ENCODE results near the gene FOXN1.

Gene FOXN1

DNA sequence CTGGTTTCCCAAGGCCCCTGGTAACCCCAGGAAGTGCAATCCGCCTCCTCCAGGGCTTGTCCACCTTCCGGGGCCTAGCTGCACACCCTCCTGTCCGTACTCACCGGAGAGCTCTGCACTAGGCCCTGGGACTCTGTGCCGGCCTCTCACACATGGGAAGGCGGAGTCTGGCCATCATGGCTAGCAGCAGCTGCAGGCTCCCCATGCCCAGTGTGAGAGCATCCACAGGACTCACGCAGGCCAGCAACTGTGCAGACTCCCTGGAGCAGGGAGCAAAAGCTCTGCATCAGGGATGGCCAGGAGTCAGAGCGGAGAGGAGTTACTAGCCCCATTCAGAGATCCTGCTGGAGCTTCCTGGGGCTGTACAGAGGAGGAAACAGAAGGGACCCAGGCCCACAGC is 20.2 kb downstream of the FOXN1 start:
- no peak for DNase-seq (ENCODE audit: low spot score)

DNA sequence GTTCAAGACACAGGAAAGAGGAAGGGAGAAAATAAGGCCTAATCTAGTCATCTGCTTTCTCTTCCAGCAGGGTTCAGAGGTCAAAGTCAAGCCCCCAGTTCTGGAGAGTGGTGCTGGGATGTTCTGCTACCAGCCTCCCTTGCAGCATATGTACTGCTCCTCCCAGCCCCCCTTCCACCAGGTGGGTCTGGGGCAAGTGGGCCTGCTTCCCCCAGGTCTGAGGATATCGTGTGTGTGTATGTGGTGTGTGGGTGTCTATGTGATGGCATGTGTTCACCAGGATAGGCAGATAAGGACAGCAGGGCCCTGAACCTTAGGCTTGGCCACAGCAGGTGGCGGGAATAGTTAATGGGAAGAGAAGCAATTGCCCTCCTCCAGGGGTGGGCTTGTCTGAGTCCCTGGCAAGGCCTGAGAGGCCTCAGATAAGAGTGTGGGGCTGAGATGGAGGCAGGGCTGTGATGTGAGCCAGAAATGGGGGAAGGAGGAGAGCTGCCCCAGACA is 21.1 kb downstream of the FOXN1 start:
- DNase-seq (ENCODE audit: low spot score), result no peak

DNA sequence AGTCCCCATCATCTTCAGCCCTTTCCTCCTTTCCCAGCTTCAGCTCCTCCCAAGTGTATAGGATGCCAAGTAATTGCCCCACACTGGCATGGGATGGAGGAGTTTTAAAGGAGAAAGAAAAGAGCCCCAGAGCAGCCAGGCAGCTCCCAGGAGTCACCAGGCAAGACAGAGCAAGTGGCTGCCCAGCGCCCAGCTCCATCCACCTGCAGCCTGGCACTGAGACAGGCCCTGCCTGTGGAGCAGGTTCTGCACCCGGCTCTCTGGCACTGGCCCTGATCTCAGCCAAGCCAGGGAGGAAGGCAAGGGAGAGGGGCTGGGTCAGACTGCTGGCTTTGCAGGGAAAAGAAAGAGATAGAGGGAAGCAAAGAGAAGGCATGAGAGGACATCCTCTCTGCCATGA is 21.7 kb downstream of the FOXN1 start:
- no peak for DNase-seq (ENCODE audit: low spot score)

DNA sequence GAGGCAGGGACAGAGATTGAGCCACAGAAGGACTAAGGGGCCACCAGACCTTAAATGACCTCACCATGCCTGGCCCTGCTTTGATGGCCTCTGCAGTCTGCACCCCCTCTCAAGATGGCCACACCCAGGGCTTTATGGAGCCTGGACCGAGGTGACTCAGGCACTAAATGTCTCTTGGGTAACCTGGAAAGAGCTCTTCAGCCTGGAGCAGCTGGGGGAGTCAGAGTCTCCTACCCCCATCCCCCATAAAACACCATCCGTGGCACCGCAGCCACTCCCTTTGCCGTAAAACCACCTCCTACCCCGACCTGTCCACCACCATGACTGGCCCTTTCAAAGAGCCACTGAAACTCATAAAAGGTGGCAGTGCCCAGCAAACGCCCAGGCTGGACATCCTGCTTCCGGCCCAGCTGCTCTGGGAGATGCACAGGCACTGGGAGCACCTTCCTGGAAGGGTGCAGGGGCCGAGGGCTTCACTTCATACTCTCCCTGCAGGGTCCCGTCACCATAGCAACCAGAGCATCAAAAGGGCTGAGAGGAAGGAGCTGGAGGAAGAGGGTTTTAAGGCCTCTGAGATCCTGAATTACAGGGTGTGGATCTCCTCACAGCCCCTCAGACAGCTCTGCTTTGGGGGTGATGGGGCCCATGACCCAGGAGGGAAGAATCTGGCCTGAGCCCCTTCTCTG is 22.3 kb downstream of the FOXN1 start:
- no peak for DNase-seq (ENCODE audit: low spot score)

DNA sequence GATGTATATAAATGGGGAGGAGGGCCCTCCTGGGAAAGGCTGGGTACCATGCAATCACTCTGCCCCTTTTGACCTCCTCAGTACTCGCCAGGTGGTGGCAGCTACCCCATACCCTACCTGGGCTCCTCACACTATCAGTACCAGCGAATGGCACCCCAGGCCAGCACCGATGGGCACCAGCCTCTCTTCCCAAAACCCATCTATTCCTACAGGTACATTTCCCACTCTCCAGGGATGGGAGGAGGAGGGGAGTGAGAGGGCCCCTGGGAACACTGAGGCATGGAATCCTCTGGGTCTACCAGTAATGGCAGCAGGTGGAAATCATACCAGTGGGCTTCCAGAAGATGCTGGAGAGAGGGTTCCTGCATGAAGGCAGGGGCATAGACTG is 22.9 kb downstream of the FOXN1 start:
- DNase-seq (ENCODE audit: low spot score), result no peak

DNA sequence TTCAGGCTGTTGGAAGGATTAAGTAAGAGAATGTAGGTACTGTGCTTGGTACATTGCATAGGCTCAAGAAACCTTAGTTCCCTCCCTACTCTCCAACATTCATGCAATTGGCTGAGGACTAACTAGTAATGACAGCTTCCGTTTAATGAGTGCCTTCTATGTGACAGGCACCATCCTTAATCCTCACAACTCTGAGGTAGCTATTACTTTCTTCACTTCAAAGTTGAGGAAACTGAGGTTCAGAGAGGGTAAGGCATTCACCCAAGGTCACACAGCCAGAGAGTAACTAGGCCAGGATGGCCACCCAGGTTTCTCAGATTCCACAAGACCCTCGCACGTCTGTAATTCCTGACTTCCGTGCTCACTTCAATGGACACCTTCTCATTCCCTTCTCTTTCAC is 24.1 kb downstream of the FOXN1 start:
- no peak for DNase-seq (ENCODE audit: low spot score)

DNA sequence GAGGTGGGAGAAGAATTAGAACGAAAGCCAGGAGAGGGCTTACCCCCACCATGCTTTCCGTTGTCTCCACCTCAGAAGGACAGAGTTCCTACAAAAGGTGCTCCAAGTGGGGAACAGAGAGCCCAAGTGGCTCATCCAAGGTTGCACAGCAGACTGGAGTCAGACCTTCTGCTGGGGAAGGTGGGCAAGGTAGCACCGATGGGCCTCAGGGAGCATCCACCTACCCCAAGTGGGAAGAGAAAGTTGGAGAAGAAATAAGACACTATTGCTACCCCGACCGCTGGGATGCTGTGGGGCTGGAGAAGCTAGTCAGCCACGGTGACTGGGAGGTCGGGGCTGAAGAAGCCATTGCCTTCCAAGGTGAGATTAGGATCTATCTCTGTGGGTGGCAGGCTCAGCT is 24.8 kb downstream of the FOXN1 start:
- no peak for DNase-seq (ENCODE audit: low spot score)

DNA sequence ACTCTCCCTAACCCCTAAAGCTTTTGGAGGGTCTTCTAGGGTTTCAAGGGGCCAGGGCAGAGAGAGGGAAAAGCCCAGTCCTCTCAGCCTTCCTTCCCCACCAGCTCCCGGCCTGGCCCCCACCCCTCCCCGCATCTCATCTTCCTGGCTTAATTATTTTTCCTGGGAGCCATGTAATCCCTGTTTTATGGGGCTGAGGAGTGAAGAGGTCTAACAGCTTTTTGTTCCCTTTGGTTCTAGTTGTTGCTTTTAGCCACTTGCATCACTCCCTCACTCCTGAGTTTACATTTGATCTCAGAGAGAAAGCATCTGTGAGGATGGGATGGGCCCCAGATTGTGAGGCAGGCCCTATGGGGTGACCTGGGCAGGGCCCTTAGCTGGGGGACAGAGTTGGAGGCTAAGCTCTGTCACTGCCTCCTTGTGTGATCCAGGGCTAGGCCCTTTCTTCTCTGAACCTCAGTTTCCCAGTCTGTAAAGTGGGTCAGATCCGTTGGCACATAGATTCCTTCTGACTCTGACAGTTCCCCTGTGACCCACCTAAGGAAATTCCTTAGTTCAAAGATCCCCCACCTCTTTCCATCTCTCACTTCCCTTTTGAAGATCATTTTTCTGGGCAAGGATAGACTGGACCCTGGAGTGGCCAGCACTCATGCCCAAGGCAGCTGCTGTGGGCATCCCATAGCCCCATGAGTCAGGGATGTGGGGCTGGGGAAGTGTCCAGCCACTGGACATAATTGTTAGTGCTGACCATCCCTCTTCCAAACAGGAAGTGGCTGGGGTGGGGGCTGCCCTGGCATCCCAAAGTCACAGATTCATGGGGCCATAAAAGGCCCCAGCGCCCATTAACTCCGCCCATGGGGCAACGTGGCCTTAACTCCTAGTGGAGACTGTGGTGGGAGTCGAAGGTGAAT is 26.2 kb downstream of the FOXN1 start:
- DNase-seq (ENCODE audit: low spot score), result no peak

DNA sequence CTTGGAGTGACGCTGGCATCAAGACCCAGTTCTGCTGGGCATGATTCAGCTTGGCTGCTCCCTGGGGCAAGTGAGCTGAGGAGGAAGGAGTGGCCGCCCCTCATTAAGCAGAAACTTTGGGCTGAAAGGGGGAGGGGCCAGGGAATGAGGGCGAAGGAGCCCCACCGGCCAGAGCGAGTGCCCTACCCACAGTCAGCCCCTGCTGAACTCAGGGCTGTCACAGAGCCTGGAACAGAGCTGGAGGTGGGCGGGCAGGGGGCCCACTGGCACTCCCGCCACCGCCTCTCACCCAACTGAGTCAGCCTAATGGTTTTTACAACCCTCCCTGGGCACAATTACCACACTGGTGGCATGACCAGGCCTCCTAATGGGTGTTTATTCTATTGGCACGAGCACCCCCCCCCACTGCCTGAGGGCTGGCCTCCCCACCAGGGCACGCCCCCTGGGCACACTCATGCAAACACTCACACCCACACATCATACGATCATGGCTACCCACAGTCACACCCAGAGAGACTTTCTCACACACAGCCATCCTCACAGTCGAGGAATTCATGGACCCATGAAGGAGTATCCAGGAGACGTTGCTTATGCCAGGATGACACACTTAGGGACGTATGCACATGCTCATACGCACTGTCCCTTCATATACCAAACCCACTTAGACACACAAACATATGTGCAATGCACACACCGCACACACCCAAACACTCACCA is 27.1 kb downstream of the FOXN1 start:
- DNase-seq (ENCODE audit: low spot score), result no peak

DNA sequence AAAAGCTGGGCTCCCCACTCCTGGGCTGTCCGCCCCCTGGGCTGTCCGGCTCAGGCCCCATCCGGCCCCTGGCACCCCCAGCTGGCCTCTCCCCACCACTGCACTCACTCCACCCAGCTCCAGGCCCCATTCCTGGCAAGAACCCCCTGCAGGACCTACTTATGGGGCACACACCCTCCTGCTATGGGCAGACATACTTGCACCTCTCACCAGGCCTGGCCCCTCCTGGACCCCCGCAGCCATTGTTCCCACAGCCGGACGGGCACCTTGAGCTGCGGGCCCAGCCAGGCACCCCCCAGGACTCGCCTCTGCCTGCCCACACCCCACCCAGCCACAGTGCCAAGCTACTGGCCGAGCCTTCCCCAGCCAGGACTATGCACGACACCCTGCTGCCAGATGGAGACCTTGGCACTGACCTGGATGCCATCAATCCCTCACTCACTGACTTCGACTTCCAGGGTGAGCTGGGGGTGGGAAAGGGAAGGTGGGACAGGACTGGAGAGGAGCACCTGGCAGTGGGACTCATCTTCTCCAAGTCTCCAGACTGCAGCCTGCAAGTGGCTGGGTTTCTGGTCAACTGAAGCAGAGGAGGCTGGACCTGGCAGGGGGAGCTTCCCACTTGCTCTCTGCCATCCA is 28.7 kb downstream of the FOXN1 start:
- DNase-seq (ENCODE audit: low spot score), result no peak

DNA sequence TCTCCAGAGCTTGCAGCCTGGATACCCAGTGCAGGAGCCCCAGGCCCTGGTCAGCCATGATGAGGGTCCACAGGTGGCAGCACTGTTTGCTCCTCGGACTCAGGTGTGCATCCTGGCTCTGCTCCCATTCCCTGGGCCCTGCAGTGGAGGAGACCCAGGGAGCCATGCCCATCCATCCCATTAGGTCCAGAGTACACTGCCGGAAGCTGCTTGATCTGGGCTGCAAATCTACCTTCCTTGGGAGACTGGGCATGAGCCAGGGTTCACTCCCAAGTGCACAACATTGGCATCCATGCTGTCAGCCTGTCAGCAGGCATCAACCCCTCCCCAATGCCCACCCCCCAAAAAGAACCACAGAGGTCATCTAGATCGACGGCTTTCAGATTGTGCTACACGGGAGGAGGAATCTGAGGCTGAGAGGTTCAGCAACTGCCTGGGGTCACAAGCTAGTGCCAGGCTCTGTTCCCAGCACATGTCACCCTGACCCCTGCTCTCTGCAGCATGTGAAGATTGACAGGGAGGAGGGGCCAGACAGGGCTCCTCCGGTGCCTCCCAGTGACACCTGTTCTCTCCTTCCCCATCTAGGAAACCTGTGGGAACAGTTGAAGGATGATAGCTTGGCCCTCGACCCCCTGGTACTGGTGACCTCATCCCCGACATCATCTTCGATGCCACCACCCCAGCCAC is 30.5 kb downstream of the FOXN1 start:
- DNase-seq (ENCODE audit: low spot score), result no peak

DNA sequence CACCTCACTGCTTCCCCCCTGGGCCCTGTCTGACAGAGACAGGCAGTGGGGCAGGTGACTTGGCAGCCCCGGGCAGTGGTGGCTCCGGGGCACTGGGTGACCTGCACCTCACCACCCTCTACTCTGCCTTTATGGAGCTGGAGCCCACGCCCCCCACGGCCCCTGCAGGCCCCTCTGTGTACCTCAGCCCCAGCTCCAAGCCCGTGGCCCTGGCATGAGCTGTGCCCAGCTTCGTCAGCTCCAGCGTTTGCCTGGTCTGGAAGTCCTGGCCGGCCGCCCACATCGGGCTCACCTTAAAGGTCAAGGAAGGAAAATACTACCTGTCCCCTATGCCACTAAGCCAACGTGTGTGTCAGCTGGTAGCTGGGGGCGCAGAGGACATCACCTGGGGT is 31.1 kb downstream of the FOXN1 start:
- DNase-seq (ENCODE audit: low spot score), result no peak

DNA sequence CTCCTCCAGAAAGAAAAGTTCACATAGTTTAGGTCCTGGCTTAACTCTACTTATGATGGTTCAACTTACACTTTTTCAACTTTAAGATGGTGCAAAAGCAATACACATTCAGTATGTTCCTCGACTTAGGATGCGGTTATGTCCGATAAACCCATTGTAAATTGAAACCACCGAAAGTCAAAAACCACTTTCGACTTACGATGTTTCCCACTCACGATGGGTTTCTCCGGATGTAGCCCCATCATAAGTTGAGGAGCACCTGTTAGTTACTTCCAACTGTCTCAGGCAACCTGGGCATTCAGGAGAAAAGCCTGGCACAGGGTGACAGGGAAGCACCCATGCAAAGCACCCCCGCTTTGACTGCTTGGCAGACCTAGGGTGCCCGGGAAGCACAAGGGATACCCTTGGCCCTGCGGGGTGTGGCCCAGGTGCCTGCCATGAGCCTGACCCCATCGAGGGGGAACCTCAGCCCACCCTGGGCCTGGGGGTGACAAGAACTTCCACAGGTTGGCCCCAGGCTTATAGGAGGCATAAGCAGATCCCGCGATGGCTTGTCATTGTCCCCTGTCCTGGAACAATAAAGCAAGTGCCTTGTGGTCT is 32.2 kb downstream of the FOXN1 start:
- DNase-seq (ENCODE audit: low spot score), result no peak

DNA sequence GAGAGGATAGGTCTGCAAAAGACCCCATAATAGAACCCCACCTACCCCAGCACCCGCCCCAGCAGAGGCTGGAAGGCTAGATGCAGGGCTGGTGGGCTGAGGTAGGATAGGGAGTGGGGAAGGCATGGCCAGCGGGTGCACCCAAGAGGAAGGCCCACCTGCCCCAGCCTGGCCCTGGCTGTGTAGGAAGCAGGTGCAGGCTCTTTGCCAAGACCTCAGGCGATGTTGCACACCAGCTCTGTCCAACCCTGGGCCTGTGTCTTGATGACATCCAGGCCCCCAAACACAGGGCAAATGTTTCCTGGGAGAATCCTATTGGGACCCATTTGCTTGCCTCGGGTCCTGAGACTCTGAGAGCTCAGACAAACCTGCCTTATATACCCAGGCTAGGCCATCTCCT is 34.1 kb downstream of the FOXN1 start:
- DNase-seq (ENCODE audit: low spot score), result no peak

DNA sequence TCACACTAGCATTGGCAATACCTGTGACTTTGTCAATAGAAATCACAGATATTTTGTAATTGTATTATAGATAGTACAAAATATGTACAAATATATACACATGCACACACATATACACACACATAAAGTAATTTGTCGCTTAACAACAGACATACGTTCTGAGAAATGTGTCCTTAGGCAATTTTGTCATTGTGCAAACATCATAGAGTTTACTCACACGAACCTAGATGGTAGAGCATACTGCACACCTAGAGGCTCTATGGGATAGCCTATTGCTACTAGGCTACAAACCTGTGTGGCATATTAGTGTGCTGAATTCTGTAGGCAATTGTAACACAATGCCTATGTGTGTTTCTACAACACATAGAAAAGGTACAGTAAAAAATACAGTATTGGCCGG is 35.3 kb downstream of the FOXN1 start:
- DNase-seq (ENCODE audit: low spot score), result no peak

DNA sequence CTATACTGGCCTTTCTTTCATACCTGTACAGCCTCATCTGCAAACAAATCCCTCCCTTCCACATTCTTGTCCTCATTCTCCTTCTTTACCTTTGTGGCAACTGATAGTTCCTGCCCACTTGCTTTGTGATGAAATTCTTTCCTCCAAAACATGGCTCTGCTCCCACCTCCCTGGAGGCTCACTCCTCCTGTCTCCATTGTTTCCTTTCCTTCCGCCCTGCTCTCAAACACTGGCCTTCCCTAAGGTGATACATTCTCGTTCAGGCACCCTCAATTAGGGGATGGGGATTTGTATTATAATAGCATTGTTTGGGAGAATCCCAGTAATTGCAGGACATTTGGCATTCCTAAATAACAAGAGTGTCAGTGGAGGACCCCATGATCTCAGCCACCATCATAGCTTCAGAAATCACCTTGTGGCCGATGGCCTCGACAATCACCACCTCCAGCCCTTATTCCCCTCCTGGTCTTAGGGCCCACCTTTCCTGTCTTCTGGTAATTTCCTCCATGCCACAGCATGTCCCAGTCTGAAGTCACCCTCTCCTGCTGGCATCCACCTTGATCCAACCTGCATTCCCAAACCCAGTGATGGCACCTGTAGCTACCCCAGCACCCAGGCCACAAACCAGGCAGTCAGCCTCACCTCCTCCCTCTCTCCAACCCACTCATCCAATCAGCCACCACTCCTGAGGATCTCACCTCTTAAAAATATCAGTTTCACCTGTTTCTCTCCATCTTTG is 38.4 kb downstream of the FOXN1 start:
- no peak for DNase-seq (ENCODE audit: low spot score)

DNA sequence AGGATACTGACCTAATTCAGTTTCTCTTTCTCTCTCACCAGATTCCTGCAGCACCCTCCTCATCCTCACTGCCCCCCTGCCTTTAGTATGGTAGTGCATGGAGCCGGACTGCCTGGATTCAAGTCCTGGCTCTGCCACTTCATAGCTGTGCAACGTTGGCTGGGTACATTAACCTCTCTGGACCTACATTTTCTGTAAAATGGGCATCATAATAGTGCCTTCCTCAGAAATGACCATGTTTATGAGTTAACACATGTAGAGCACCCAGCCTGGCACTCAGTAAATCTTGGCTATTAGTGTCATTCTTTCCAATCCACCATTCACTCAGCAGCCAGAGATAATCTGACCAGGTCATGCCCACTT is 39.0 kb downstream of the FOXN1 start:
- no peak for DNase-seq (ENCODE audit: low spot score)

DNA sequence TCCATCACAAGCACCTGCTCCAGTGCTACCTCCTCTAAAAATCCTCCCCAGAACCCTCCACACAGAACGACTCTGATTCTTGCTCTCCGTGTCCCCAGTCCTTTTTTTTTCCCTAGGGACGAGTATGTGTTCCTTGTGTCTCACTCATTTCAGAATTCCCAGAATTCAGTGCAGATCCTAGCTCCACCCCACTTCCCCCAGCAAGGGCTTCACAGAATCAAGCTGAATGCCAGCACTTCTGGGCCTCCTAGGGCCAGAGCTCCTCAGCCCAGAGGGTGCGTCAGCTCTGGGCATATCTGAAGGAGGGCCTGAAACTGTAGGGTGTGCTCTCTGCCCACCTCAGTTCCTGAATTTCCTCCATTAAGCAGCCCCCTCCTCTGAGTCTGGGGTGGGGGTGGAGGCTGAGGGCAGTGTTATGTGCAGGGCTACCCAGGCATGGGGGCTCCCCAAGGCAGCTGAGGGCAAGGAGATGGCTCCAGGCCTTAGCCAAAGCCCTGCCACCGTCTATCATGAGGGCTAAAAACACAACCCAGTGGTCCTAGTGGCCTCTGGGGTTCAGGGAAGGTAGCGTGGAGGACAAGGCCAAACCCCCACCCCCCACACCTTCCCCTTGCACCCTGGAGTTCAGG is 39.8 kb downstream of the FOXN1 start:
- no peak for DNase-seq (ENCODE audit: low spot score)

DNA sequence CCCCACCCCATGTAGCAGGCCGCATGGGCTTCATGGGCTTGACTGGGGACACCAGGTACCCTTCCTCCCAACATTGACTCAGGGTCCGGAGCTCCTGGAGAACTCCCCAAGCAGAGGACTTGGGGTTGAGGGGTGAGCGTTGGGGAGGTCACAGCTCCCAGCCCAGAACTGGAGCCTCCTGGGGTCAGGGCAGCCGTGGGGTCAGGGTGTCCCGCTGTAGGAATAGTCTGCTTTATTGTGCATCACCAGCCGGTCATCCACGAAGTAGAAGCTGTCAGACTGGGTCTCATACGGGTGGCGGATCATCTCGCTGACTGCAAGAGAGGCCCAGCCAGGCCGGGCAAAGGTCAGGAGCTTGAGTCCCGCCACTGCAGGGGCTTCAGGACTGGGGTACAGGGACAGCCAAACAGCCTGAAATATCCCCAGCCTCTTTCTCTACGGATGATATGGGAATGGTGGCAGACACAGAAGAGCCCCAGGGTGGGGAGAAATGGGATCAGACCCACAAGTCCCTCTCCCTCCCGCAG is 41.0 kb downstream of the FOXN1 start:
- DNase-seq (ENCODE audit: low spot score), result no peak
